Measurements from ENCODE around the gene COL2A1.

The COL2A1 gene

GRCh38 chr12:48005750-48006021, 1.4 kb upstream of the COL2A1 start:
- H3K4me3 ChIP-seq (ENCODE audit: low read depth, low read length): no peak overlapping the region
- H3K27me3 ChIP-seq: peaks cover 75% of the 10 kb centered on the region
- no peaks in the 10 kb centered on the region; the same call in 1 of the 2 replicates for H3K4me1 ChIP-seq
- no peak for TF ChIP-seq CTCF (IDR thresholded peaks at IDR 0.05; ENCODE audit: low read depth, low read length)
- H3K36me3 ChIP-seq: no peaks in the 10 kb centered on the region
- no peak for DNase-seq
- no peaks in the 10 kb centered on the region for H3K9me3 ChIP-seq

GRCh38 chr12:48005001-48005749, 899 bp upstream of the COL2A1 start:
- Histone ChIP-seq H3K9me3 (no peaks in the 10 kb centered on the region), H3K36me3 (no peaks in the 10 kb centered on the region), H3K27me3 (peaks cover 80% of the 10 kb centered on the region), H3K4me1 (no peaks in the 10 kb centered on the region; the same call in 1 of the 2 replicates), H3K4me3 (ENCODE audit: low read depth, low read length) (no peak overlapping the region)
- TF ChIP-seq CTCF (IDR thresholded peaks at IDR 0.05; ENCODE audit: low read depth, low read length): no peak
- DNase-seq: no peak

GRCh38 chr12:48003226-48004052, 837 bp downstream of the COL2A1 start:
- Histone ChIP-seq H3K4me3 (ENCODE audit: low read depth, low read length) (no peak overlapping the region), H3K9me3 (no peaks in the 10 kb centered on the region), H3K27me3 (peaks cover 95% of the 10 kb centered on the region), H3K4me1 (no peaks in the 10 kb centered on the region), H3K36me3 (no peaks in the 10 kb centered on the region)
- no peak for DNase-seq
- no peak for TF ChIP-seq CTCF (IDR thresholded peaks at IDR 0.05; ENCODE audit: low read depth, low read length)

GRCh38 chr12:48002773-48003218, 1.5 kb downstream of the COL2A1 start:
- Histone ChIP-seq H3K4me3 (ENCODE audit: low read depth, low read length) (peak overlapping the region; percentile 39; the same call in 1 of the 2 replicates), H3K36me3 (no peaks in the 10 kb centered on the region), H3K9me3 (no peaks in the 10 kb centered on the region), H3K27me3 (peaks cover 96% of the 10 kb centered on the region), H3K4me1 (no peaks in the 10 kb centered on the region)
- no peak for DNase-seq
- no peak for TF ChIP-seq CTCF (IDR thresholded peaks at IDR 0.05; ENCODE audit: low read depth, low read length)

- Histone ChIP-seq H3K9me3 (no peaks in the 10 kb centered on the region), H3K27me3 (peaks cover 96% of the 10 kb centered on the region), H3K4me1 (no peaks in the 10 kb centered on the region), H3K36me3 (no peaks in the 10 kb centered on the region), H3K4me3 (ENCODE audit: low read depth, low read length) (peak overlapping the region; percentile 39)
- no peak for DNase-seq
- no peak for TF ChIP-seq CTCF (IDR thresholded peaks at IDR 0.05; ENCODE audit: low read depth, low read length)
Measured at GRCh38 chr12:48002414-48002730, 1.9 kb downstream of the COL2A1 start.
